ENCODE data around the gene CHST13. TPM values are rescaled to one million over a fixed set of nuclear protein-coding genes. Genes with fewer than 3 reads are reported as not detected.

The CHST13 gene, protein sequence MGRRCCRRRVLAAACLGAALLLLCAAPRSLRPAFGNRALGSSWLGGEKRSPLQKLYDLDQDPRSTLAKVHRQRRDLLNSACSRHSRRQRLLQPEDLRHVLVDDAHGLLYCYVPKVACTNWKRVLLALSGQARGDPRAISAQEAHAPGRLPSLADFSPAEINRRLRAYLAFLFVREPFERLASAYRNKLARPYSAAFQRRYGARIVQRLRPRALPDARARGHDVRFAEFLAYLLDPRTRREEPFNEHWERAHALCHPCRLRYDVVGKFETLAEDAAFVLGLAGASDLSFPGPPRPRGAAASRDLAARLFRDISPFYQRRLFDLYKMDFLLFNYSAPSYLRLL
- 0.11 TPM in 1 of 2 replicates, not detected in the other for total RNA-seq

DNA sequence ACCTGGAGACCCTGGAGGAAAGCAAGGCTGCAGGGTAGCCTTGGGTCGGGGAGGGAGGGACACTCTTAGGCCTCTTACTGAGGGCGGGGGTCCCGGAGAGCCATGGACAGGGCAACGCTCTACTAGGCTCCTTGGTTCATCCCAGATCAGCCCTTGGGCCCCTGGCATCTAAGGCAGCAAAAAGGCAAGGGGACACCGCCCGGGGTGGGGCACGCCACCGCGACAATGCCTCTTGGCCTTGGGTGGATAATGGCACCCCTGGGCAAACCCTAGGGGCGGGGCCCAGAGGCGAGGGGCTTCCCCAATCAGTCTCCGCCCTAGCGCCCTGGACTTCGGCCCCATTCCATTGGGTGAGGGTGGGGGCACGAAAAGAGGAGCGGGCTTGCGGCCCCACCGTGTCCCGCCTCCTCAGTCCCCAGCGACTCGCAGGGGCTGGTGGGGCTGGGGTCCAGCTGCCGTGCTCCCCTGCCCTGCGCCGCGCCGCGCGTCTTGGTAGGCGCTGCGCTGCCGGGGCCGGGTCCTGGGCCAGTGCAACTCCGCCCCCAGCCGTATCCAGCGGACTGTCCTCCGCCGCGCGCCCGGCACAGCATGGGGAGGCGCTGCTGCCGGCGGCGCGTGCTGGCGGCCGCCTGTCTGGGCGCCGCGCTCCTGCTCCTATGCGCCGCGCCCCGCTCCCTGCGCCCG, at the start of gene CHST13:
Gene CHST13 (plus strand): TSS at position 411 of the 684 bp plus-strand sequence. CDS start 178 bp downstream, at position 589.

DNA sequence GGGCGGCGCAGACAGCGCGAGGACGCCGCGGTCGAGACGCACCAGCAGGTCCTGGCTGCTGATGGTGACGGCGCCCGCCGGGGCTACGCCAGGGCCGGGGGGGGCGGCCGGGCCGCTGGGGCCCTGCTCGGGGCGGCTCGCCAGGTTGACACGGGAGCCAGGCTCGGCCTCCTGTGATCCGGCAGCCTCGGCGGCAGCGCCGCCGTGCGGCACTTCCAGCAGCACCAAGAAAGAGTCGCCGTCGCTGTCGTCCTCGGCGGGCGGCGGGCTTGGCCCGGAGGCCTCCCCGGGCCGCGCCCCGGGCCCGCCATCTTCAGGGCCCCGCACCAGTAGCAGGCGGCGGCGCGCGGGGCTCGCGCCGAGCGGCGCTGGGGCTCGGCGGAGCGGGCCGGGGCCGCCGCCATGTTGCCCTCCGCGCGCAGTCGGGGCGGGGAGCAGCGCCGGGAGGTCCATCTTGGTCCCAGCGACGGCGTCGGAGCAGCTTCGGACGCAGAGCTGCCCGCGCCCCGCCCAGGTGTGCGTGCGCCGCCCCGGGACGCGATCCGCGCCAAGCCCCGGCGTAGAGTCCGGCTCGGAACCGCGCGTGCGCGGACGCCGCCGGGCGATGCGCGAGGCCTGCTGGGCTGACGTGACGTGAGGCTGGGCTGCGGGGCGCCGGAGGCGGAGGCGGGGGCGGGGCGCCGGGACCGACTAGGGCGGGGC, 48.4 kb upstream of the CHST13 start, which contains the start of gene ZXDC:
Gene ZXDC (minus strand): TSS at position 479 of the 702 bp plus-strand sequence. CDS start 26 bp downstream, at position 453.

DNA sequence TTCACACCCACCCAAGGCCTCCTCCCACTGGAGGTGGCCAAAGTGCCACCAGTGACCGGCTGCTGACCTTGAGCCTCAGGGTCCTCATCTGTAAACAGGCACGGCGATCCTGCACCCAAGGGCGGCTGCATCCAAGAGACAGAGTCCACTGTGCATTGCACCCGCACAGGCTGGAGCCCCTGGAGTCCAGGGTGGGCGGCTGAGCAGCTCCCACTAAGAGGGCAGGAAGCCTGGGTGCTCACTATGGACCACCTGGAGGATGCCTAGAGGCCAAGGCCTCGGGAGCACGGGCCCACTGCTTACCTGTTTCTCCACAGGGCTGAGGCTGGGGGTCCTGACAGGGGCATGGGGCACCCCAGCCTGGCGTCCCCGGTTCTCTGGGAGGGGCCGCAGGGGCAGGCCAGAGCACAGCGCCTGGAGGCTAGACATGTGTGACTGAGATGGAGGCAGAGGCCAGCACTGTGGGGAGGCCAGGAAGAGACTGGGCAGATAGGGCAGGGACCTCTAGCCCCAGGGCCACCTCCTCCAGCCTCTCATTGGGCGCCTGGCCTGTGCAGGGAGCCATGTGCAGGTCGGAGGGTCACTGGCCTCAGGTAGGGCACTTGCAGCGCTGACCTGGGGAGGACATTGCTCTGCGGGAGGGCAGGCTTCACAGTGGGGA, 6.5 kb upstream of the CHST13 start, which contains the start of gene UROC1:
Gene UROC1 (minus strand): TSS at position 483 of the 661 bp plus-strand sequence. CDS start 54 bp downstream, at position 429.

DNA sequence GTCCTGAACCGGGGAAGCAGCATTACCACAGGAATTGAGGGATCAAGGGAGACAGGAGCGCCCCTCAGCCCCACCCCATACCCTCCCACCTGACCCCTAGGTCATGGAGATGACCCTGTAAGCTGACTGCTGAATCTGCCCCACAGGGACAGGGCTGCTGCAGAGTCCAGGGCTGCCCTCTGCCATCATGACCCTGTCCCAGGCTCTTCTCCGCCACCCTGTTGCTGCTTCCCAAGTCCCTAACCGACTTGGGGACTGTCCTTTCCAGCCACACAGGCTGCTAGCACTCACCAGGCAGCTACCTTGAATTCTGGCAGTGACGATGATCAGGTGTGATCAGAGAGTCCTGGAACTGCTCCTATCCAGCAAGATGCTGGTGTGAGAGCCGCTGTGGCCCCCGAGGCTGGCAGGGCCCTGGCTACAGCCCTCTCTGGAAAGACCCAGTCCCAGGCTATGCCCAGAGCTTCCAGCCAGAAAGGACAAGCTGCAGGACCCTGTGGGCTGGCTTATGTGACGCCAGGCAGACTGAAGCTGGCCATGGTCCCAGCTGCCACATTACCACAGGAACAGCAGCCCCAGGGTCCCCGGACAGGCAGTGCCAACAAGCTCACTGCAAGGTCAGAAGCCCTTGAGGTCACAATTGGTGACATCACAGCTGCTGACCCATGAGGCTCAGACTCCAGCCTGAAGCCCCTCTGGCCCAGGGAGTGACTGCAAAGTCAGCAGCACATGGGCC, 34.5 kb downstream of the CHST13 start, which contains the start of gene C3orf22:
Gene C3orf22 (minus strand): TSS at position 597 of the 736 bp plus-strand sequence. CDS start 5,542 bp downstream, outside the sequence.

Small RNAs within 50 kb of the gene (small RNA-seq; reads per million reads assigned to genes)
- not detected for gene RNA5SP138

Other genes with a start within 250 kb of the CHST13 start
- 1.5 and 2.2 TPM in 2 replicates for gene KLF15, start 166.7 kb upstream of the CHST13 start, total RNA-seq
- not detected in 2 replicates for gene CFAP100, start 129.2 kb upstream of the CHST13 start, total RNA-seq
- 20.4 and 23.9 TPM in 2 replicates for gene ZXDC, start 48.3 kb upstream of the CHST13 start, total RNA-seq
- gene UROC1, start 6.4 kb upstream of the CHST13 start, total RNA-seq, result not detected in 2 replicates
- not detected in 2 replicates for gene C3orf22, start 34.8 kb downstream of the CHST13 start, total RNA-seq
- gene TXNRD3, start 131.0 kb downstream of the CHST13 start, total RNA-seq, result 19.9 and 23.7 TPM in 2 replicates
- gene CHCHD6, start 180.1 kb downstream of the CHST13 start, total RNA-seq, result 9.3 and 12.0 TPM in 2 replicates